Left colon (tissue), 2 donors: ENCODE measurements around the gene CAMKK2. TPM values are rescaled to one million over a fixed set of nuclear protein-coding genes. Genes with fewer than 3 reads are reported as not detected.
"Not testable (repeated sequence)": the region's sequence is repeated elsewhere in the genome, so short reads cannot be mapped to it uniquely, and the experiment has no call there.

Experiments used
- ATAC-seq: fragments of 200-7000 bp; cut with Tn5 transposase; one replicate; pipeline ENCODE4 v1.9.1; 2020; ENCODE audit warnings: mild to moderate bottlenecking, moderate library complexity
- DNase-seq, 2 donors: peaks; one replicate each; pipeline ENCODE4 v3.0.0-alpha.2; 2020
- intact Hi-C, 2 donors: fragments of 100-400 bp; cut with DNase I in 1 of 2; cut with micrococcal nuclease in 1 of 2; formaldehyde crosslinking; loops; one replicate each; pipeline versions ENCODE4 v1.11.2 to v1.14.0; 2022; cut with DNase I, micrococcal nuclease
- total RNA-seq, 2 donors: library from RNA; stranded (reverse); fragmentation: NEBNext Ultra II Directional; extraction: Animal tissue kit (Norgen Biotek cat#: 25700); gene quantifications; one replicate each; pipeline ENCODE4 v1.2.1, GENCODE V29; 2021
- donor health status: DM: no; HTN: no; CAD: no.
- donor health status: DM: yes; HTN: yes; CAD: no.

CAMKK2 gene
- total RNA-seq, 2 donors from 2014 or later = 48.1 to 55.4 TPM

DNA sequence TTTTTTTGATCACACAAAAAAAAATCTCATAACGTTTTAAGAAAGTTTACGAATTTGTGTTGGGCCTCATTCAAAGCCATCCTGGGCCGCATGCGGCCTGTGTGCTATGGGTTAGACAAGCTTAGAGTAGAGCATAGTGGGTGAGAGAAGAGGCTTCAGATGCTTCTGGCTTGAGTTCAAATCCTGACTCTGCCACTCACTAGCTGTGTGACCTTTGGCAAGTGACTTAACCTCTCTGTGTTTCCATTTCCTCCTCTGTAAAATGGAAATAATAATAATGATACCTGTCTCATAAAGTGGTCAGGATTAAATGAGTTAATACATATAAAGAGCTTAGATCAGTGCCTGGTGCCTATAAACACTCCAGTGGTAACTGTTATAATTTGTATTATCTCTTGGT lies 80.4 kb downstream of the CAMKK2 start:
- intact Hi-C loops = no loop called here
- DNase-seq (no peak), ATAC-seq (no peak)

DNA sequence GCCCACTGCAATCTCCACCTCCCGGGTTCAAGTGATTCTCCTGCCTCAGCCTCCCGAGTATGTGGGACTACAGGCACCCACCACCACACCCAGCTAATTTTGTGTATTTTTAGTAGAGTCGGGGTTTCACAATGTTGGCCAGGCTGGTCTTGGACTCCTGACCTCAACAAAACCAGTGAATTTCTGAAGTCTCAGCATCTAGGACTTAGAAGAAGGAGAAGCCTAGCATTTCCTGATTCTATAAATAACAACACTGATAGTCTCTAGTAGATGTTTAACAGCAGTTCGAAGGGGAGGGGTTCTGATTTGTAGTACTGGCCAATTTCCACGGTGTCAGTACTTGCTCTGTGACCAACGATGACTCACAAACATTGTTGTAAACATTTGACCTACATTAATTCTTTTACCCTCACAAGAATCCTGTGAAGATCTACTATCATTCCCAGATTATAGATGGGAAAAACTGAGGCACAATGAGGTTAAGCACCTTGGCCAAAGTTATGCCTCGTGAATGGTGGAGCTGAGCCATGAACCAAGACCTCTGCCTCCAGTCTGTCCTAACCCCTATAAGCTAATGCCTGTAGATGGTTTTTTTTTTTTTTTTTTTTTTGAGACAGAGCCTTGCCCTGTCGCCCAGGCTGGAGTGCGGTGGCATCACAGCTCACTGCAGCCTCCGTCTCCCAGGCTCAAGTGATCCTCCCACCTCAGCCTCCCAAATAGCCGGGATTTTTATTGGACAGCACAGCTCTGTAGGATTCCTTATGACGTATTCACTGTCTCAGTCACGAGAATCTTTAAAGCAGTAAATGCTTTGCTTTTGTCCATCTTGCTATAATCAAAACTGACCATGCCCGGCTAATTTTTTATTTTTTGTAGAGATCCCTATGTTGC lies 81.4 kb downstream of the CAMKK2 start:
- intact Hi-C loops = no loop called here
- ATAC-seq = peak; percentile 60
- DNase-seq = peak in 1 of 2 donors; percentile 63

DNA sequence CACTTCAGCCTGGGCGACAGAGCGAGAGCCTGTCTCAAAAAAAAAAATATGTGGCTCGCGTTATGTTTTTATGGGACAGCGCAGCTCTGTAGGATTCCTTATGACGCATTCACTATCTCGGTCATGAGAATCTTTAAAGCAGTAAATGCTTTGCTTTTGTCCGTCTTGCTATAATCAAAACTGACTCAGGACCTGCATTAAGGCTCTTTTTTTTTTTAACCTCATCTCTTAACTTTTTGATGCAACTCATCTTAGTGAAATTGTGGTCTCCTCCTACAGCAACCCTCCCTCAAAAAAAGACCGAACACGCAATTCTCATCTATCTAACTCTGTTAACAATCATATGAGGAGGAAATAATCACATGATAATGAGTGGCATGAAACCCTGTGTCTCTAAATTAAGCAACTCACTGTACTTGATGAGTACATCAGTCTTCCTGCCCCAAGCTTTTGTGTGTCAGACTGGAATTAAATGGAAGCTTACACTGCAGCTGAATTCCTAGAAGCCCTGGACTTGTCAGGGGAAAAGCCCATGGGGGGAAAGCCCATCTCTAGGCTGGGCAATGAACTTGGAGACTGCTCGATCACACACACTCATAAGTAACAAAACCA lies 82.2 kb downstream of the CAMKK2 start:
- intact Hi-C loops = no loop called here
- ATAC-seq = no peak
- DNase-seq = no peak

DNA sequence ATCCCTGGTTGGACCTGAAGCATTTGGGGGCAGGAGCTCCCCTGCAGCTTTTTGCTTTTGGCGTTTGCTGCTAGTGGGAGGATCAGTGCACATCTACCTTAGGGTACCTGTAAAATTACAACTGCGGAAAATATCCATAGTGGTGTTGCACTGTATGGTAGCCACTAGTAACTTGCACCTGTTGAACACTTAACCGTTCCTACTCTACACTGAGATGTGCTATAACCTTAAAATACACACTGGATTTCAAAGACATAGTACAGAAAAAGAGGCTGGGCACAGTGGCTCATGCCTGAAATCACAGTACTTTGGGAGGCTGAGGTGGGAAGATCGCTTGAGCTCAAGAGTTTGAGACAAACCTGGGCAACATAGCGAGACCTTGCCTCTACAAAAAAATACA lies 83.6 kb downstream of the CAMKK2 start:
- no peak for DNase-seq
- intact Hi-C loops = no loop called here
- no peak for ATAC-seq

DNA sequence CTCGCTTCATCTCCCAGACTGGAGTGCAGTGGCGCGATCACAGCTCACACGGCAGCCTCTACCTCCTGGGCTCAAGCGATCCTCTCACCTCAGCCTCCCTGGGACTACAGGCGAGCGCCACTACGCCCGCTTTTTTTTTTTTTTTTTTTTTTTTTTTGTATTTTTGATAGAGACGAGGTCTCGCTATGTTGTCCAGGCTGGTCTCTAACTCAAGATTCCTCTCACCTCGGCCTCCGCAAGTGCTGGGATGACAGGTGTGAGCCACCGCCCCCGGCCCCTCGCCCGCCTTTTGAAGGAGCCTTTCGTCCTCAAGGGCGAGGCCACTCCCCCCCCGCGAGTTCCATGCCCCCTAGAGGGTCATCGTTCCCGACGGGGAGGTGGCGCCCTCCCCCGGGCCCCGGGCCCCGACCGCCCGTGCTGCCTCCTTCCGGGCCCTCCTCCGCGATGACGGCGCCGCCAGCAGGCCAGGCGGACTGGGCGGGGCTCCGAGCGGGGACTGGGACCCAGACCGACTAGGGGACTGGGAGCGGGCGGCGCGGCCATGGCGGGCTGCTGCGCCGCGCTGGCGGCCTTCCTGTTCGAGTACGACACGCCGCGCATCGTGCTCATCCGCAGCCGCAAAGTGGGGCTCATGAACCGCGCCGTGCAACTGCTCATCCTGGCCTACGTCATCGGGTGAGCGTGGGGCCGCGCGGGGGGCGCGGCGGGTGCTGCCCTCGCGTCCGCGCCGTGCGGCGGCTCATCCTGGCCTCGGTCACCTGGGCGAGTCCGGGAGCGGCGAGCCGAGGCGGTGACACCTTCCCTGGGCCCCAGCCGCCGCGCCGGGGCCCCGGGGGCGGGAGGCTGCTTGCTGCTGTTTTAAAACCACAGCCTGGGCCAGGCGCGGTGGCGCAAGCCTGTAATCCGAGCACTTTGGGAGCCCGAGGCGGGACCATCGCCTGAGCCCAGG lies 86.6 kb downstream of the CAMKK2 start, which contains the start of gene P2RX4:
Gene P2RX4, plus strand, starts transcription at position 506 of the 949 bp plus-strand sequence. Its CDS starts 36 bp downstream, at position 542.
- peak; percentile 86 for ATAC-seq
- DNase-seq = peak; percentile 89 to 93
- intact Hi-C loops = no loop called here

DNA sequence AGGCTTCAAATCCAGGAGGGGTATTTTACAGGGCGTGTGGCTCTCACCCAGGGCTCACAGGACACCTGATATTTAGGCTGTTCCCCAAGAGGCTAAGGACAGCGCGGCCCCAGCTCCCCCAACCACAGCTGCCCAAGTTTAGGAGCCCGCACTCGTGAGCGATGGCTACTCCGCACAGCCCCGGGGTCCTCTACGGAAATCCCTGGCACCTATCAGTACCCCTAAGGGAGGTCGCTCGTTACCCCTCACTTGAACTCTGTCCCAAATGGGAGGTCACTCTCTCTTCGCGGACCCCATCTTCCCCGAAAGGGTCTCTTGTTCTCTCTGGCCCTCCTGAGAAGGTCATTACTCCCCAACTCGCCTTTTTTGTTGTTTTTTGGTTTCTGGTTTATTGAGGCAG lies 87.3 kb downstream of the CAMKK2 start:
- no peak for ATAC-seq
- DNase-seq = no peak
- intact Hi-C loops = no loop called here

DNA sequence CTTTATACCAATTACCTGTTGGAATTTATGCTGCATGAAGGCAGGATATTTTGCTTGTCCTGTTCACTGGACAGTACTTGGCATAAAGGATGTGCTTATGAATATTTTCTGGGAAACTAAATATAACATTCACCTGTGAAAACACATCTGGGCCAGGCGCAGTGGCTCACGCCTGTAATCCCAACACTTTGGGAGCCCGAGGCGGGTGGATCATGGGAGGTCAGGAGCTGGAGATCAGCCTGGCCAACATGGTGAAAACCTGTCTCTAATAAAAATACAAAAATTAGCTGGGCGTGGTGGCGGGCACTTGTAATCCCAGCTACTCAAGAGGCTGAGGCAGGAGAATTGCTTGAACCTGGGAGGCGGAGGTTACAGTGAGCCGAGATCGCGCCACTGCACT lies 87.9 kb downstream of the CAMKK2 start:
- ATAC-seq, DNase-seq, intact Hi-C loops: not testable (repeated sequence)

DNA sequence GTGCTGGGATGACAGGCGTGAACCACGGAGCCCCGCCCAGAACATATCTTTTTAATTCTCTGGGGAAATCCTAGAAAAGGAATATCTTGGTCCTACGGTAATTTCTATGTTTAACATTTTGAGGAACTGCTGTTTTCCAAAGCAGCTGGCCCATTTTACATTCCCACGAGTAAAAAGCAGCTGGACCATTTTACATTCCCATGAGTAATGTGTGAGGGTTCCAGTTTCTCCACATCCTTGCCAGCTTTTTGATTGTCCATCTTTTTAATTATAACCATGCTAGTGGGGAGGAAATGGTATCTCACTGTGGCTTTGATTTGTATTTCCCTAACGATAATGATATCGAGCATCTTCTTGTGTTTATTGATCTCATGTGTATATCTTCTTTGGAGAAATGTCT lies 91.0 kb downstream of the CAMKK2 start:
- intact Hi-C loops = no loop called here
- no peak for DNase-seq
- ATAC-seq = no peak

DNA sequence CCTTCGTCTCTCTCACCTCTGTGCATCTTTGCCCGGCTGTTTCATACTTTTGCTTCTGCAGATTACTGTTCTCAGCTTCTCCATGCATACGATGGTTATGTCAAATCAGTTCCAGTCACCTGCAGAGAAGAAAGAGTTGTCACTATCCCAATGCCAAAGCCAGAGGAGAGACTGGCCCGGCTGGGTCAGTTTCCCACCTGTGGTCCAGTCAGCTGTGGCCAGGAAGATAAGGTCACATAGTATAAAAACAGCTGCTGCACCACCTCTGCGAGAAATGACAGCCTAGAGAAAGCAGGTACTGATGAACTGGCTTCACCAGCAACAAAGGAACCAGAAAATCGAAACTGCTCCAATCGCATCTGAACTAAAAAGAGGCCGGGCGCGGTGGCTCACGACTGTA lies 93.0 kb downstream of the CAMKK2 start:
- intact Hi-C loops = no loop called here

DNA sequence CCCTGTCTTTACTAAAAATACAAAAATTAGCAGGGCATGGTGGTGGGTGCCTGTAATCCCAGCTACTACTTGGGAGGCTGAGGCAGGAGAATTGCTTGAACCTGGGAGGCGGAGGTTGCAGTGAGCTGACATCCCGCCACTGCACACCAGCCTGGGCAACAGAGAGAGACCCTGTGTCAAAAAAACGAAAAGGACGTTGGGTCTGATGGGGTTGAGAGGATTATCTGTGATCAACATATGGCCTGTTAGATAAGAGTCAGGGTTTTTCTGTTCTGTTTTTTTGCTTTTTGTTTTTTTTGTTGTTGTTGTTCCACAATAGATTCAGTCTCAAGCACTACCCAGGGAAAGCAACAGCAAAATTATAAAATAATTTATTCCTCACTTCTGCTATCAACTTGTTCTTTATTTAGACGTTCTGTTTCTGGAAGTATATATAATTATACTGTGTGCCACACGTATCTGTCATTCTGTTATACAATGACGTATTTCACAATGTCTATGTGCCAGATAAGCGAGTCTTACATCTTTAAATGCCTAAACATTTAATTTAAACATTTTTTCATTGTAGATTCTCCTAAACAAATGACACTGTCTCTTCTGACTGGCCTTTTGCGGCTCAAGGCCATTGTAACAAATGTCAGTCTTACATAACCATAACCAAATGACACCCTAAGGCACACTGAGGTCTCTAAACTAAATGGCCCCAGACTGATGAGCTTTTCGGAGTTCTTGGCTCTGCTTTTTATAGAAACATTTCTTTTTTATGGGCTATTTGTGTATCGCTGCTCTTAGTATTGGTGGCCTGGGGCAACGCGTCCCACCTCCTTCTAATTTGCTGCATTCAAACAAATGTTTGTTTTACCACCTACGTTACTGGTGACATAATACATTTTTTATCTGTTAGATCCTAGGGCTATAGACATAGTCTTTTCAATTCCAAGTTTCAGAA lies 93.8 kb downstream of the CAMKK2 start:
- intact Hi-C loops = no loop called here
- DNase-seq = no peak
- ATAC-seq = no peak

More for the DNA sequence above, 93.0 kb downstream of the CAMKK2 start:
- DNase-seq = no peak
- ATAC-seq = no peak

DNA sequence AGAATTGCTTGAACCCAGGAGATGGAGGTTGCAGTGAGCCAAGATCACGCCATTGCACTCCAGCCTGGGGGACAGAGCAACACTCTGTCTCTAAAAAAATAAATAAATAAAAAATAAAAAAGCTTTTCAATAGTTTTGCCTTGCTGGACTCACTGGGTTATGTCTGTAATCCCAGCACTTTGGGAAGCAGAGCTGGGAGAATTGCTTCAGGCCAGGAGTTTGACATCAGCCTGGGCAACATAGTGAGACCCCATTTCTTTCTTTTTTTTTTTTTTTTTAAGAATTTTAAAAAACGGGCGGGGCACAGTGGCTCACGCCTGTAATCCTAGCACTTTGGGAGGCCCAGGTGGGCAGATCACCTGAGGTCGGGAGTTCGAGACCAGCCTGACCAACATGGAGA lies 95.4 kb downstream of the CAMKK2 start:
- DNase-seq, ATAC-seq, intact Hi-C loops: not testable (repeated sequence)

DNA sequence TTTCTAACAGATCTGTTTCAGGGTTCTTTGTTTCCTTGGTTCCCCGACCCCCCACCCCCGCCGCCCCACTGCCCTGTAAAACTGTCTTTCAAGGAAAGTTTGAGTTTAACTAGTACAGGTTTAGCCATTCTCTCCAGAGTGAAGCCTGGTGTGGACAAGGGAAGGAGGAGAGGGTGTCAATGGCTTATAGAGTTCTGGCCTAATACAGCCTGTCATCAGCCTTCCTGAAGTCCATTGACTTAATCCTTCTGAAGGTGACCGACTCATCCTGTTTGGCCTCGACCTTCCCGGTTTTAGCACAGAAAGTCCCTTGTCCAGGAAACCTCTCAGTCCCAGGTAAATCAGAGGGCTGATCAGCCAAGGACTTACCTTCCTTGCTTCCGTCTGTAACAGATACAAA lies 97.6 kb downstream of the CAMKK2 start:
- no peak for DNase-seq

DNA sequence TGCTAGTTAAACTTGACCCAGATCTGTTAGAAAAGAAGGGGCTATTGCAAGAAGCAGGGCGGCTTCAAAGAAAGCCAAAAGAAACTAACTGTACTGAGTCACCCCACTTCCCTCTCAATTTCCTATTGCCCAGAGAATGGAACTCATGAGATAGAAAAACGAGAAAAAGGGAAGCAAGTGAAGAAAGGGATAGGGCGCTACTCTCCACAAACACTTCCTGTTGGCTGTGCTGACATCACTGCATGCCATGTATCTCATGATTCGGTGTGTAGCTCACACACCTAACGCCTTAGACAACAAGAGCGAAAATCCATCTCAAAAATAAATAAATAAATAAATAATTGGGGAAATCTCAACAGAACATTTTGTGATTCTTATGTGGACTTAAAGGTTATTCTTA lies 99.6 kb downstream of the CAMKK2 start:
- ATAC-seq (peak; percentile 39), DNase-seq (no peak)
- intact Hi-C loops = no loop called here

More for the DNA sequence above, 97.6 kb downstream of the CAMKK2 start:
- ATAC-seq = no peak
- intact Hi-C loops = no loop called here

DNA sequence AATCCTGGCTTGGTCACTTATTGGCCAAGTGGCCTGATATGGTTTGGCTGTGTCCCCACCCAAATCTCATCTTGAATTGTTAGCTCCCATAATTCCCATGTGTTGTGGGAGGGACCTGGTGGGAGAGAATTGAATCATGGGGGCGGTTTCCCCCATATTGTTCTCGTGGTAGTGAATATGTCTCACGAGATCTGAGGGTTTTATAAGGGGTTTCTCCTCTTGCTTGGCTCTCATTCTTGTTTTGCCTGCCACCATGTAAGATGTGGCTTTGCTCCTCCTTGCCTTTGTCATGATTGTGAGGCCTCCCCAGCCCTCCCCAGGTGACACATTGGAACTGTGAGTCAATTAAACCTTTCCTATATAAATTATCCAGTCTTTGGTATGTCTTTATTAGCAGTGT lies 105.4 kb downstream of the CAMKK2 start:
- ATAC-seq = no peak
- DNase-seq = no peak
- intact Hi-C loops = no loop called here

DNA sequence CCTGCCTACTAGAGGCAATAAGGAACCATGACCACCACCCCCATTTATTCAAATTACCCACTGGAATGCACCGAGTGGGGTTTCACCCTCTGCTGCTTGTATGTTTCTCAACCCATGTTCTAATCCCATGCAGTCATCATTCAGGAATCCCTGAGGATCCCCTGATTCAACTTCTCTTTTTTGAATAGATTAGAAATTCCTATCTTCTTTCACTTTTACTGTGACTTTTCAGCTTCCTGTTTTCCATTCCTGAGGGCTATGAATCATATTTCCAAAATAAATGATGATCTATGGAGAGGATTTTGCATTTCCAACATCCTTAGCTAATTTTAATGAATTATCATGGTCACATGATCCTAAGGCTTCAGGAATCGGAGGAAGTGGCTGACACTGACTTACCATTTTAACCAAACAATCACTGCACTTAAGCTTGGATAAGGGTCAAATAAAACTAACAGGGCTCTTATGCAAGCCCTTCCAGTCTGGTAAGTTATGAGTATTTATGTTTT lies 105.9 kb downstream of the CAMKK2 start:
- no peak for DNase-seq
- intact Hi-C loops = no loop called here
- no peak for ATAC-seq

DNA sequence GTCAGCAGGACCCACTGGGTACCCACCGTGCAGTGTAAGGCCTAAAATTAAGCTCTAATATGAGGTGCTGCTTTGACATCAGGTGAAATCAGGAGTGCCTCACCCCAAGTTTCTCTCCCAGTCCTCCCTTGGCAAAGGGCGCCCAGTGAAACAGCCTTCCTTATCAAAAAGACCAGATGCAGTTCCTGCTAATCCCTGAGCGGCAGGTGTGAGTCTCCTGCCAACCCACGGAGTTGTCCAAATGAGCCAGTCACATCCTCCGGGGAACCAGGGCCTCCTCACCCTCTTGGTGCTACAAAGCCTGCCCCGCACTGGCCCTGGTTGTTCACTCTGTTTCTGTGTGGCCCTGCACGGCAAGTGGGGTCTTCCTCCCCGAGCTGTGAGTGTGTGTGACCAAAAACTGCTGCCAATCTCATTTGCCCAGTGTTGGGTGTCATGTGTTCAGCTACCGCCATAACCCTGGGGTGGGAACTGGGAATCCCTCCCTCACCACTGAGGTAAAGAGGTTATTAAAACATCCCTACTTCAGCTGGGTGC lies 106.8 kb downstream of the CAMKK2 start:
- ATAC-seq = no peak
- intact Hi-C loops = no loop called here
- DNase-seq = no peak

DNA sequence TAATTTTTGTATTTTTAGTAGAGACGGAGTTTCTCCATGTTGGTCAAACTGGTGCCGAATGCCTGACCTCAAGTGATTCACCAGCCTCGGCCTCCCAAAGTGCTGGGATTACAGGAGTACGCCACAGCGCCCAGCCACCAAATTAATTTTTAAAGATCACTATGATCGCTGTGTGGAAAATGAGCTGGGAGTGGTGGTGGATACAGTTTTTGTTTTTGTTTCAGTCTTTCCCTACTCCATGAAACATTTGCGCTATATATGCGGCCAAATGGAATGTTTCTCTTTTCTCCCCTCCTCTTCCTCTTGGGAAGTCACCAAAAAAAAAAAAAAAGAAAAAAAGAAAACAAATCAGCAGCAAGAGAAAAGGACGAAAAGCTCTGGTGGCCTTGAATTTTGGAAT lies 107.4 kb downstream of the CAMKK2 start:
- ATAC-seq = no peak
- intact Hi-C loops = no loop called here
- DNase-seq = no peak

DNA sequence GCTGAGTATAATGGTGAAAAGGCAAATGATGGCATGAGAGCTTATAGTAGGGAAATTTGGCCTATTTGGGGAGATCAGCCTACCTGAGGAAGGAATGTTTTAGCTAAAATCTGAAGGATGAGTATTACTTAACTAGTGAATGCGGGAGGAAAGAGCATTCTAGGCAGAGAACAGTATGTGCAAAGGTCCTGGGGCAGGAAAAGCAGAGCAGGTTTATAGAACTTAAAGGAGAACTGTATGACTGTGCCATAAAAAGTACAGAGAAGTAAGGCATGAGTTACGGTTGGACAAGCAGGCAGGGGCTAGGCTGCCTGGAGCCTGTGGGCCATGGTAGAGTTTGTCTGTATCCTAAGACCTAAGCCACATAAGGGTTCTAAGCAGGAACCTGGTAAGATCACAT lies 108.3 kb downstream of the CAMKK2 start:
- no peak for ATAC-seq
- DNase-seq = no peak
- intact Hi-C loops = no loop called here
